Measurements from ENCODE around the gene TRAF2. TPM values are rescaled to one million over a fixed set of nuclear protein-coding genes. Genes with fewer than 3 reads are reported as not detected.

The TRAF2 gene
- total and polyA plus RNA-seq, 2 of the 13 experiments (the other 11 are each of a cell fraction or from before 2014, with no cell fraction given), result 12.4 to 13.6 TPM

DNA sequence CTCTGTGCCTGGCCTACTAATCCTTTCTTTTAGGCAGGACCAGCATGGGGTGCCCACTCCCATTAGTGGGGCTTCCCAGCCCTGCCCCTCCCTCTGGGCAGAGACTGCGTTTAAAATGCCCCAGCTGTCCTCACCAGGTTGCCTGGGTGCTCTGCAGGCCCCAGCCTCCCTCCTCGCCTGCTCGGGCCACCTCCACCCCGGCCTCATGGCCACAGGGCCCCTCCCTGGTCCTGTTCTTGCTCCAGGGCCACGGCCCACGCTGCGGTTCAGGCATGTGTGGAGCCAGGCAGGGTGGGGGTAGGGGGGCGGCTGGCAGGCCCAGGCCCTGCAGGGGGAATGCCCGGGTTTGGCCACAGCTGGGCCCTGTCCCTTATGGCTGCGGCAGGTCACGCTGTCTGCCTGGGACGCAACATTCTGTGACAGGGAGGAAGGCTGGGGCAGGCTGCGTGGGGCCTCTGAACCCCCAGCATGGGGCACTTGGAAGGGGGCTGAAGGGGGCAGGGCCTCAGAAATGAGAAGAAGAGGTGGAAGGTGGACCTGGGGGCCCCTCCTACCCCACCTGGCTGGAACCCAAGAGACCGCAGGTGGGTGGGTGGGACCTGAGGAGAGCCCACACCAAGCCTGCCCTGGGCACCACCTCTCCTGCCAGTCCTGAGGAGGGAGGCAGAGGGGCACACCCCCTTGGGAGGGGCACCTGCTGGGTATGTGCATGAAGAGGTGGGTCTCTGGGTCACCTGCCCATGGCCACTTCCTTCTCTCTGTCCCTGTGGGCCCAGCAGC is 65.4 kb downstream of the TRAF2 start, which contains the start of gene LCN12:
TSS of gene LCN12 (plus strand) at position 733 of the 780 bp plus-strand sequence. CDS start 55 bp downstream, outside the sequence.
- FAIRE-seq (no peak), DNase-seq (ENCODE audit: low spot score) (no peak), ATAC-seq (no peak)
- WGBS (ENCODE audit: low lambda C conversion rate), result 98% methylated on average over 8 of the region's 14 CpGs
- Histone ChIP-seq H2AFZ (ENCODE audit: low read length) (no peak within 1 kb of the TSS), H3K4me2 (ENCODE audit: low read depth, low read length) (peak within 1 kb of the TSS; percentile 100; the same call in 1 of the 2 replicates), H3K36me3 (replicated peaks in 1 of 2; ENCODE audit: control insufficient read depth in 1 of 2, insufficient read depth in 2 of 2, low read length in 2 of 2) (no peaks in the 10 kb centered on the region), H3K27me3 (ENCODE audit: control insufficient read depth in 1 of 2, insufficient read depth in 2 of 2, low read length in 2 of 2) (no peaks in the 10 kb centered on the region), H4K20me1 (ENCODE audit: insufficient read depth, low read length) (no peaks in the 10 kb centered on the region), H3K79me2 (ENCODE audit: insufficient read depth, low read length) (peaks cover 5% of the 10 kb centered on the region), H3K9me3 (ENCODE audit: low read length) (no peaks in the 10 kb centered on the region), H3K9ac (ENCODE audit: insufficient read depth, low read depth, low read length) (peak within 1 kb of the TSS; percentile 86; the same call in 1 of the 2 replicates), H3K4me1 (ENCODE audit: insufficient read depth, low read length) (peaks cover 39% of the 10 kb centered on the region), H3K27ac (ENCODE audit: extremely low read length, insufficient read depth, low read length) (no peak within 1 kb of the TSS), H3K4me3 (replicated peaks in 1 of 3; ENCODE audit: insufficient read depth in 1 of 3, low read depth in 2 of 3, low read length in 3 of 3) (peak within 1 kb of the TSS in 1 of 3 experiments; percentile 90; a peak in 1 of 6 replicates)
- TF ChIP-seq ZFP41 (CRISPR knock-in tag; IDR thresholded peaks at IDR 0.05; ENCODE audit: borderline replicate concordance) (no peak), ZSCAN31 (CRISPR knock-in tag; IDR thresholded peaks at IDR 0.05; ENCODE audit: low read depth) (no peak), ZNF572 (CRISPR knock-in tag; IDR thresholded peaks at IDR 0.05) (no peak), ZNF160 (CRISPR knock-in tag; IDR thresholded peaks at IDR 0.05) (no peak), MBD4 (IDR thresholded peaks at IDR 0.05; ENCODE audit: borderline replicate concordance, low read length) (no peak), SMC3 (IDR thresholded peaks at IDR 0.05; ENCODE audit: low read length) (no peak), CHCHD3 (CRISPR knock-in tag; IDR thresholded peaks at IDR 0.05) (no peak), ZBTB8A (CRISPR knock-in tag; IDR thresholded peaks at IDR 0.05; ENCODE audit: borderline replicate concordance, low read depth) (no peak), ZBTB1 (CRISPR knock-in tag; IDR thresholded peaks at IDR 0.05; ENCODE audit: borderline replicate concordance) (no peak), FOSL2 (CRISPR knock-in tag; IDR thresholded peaks at IDR 0.05) (no peak), ZNF607 (CRISPR knock-in tag; IDR thresholded peaks at IDR 0.05; ENCODE audit: borderline replicate concordance) (no peak), ZNF564 (CRISPR knock-in tag; IDR thresholded peaks at IDR 0.05) (no peak), DNMT3B (CRISPR knock-in tag; conservative IDR thresholded peaks at IDR 0.05) (no peak), TARDBP (CRISPR knock-in tag; IDR thresholded peaks at IDR 0.05) (no peak), FOXJ3 (CRISPR knock-in tag; IDR thresholded peaks at IDR 0.05; ENCODE audit: borderline replicate concordance) (no peak), NONO (IDR thresholded peaks at IDR 0.05) (no peak), NONO (CRISPR knock-in tag; conservative IDR thresholded peaks at IDR 0.05) (no peak), ZNF75D (CRISPR knock-in tag; IDR thresholded peaks at IDR 0.05; ENCODE audit: borderline replicate concordance) (no peak), HDAC1 (CRISPR knock-in tag; IDR thresholded peaks at IDR 0.05) (no peak)
- TF ChIP-seq, protein P1, sequence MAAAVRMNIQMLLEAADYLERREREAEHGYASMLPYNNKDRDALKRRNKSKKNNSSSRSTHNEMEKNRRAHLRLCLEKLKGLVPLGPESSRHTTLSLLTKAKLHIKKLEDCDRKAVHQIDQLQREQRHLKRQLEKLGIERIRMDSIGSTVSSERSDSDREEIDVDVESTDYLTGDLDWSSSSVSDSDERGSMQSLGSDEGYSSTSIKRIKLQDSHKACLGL (CRISPR knock-in tag; IDR thresholded peaks at IDR 0.05), result no peak
- TF ChIP-seq, protein P2, sequence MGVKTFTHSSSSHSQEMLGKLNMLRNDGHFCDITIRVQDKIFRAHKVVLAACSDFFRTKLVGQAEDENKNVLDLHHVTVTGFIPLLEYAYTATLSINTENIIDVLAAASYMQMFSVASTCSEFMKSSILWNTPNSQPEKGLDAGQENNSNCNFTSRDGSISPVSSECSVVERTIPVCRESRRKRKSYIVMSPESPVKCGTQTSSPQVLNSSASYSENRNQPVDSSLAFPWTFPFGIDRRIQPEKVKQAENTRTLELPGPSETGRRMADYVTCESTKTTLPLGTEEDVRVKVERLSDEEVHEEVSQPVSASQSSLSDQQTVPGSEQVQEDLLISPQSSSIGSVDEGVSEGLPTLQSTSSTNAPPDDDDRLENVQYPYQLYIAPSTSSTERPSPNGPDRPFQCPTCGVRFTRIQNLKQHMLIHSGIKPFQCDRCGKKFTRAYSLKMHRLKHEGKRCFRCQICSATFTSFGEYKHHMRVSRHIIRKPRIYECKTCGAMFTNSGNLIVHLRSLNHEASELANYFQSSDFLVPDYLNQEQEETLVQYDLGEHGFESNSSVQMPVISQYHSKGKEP (CRISPR knock-in tag; IDR thresholded peaks at IDR 0.05), result no peak
- in situ Hi-C loops (cut with HindIII; ENCODE audit: extremely low pct_ligation_motif_present, low pct_unique_long_range_greater_than_20kb) (no loop called here), intact Hi-C loops (cut with micrococcal nuclease; ENCODE audit: unreplicated experiment) (no loop called here)
- POLR2A ChIA-PET, result no interaction called here
- no TSS peak for BruUV-seq (replicated peaks)
- CTCF ChIA-PET (ENCODE audit: low intra/inter-chr PET ratio, low total read pairs), result no interaction called here
